Endothelial cell of umbilical vein (primary cell): Measurements from ENCODE around the gene EFCAB13. TPM values are rescaled to one million over a fixed set of nuclear protein-coding genes. Genes with fewer than 3 reads are reported as not detected.

Experiments used
- BruUV-seq: library from RNA; stranded (reverse); fragments of 400-500 nt; replicated peaks from 2 replicates; lab custom pipeline; 2021; lab: Mats Ljungman, UMichigan
- CTCF ChIA-PET: fragments of 300-600, 350-600 bp; sonication (Branson Sonifier 250); formaldehyde crosslinking; loops from one replicate; lab custom pipeline; 2021; ENCODE audit warnings: antibody characterized with exemption, inconsistent platforms; lab: Charles Lee
- POLR2A ChIA-PET: fragments of 300-600, 350-600 bp; sonication (Branson Sonifier 250); formaldehyde crosslinking; loops from one replicate; lab custom pipeline; 2021; ENCODE audit warnings: antibody characterized with exemption, inconsistent platforms; lab: Charles Lee
- DNase-seq: peaks from one replicate; pipeline ENCODE4 v3.0.0-alpha.2; 2011; ENCODE audit warnings: low read depth, low spot score
- FAIRE-seq: peaks from 2 replicates; lab custom pipeline; 2011; peaks lifted over from hg19 to GRCh38; lab: Jason Lieb, UNC
- H2AFZ ChIP-seq: 2 replicates; pipeline ENCODE4 v1.6.0; 2012; ENCODE audit warnings: low read depth, low read length, control low read depth, inconsistent platforms
- H3K27ac ChIP-seq: 2 replicates; pipeline ENCODE4 v1.5.1; 2011; ENCODE audit warnings: low read depth, mild to moderate bottlenecking, control low read depth, low read length, moderate library complexity; ENCODE audit not compliant: insufficient read depth
- H3K27me3 ChIP-seq, 2 experiments: 2 replicates each; pipeline versions ENCODE4 v1.6.0 to v1.6.1; 2011; ENCODE audit warnings: low read length in 2 of 2, mixed read lengths in 1 of 2; ENCODE audit not compliant: control insufficient read depth in 2 of 2, insufficient read depth in 2 of 2
- H3K36me3 ChIP-seq, 2 experiments: 2 replicates in 1 of 2; 3 replicates in 1 of 2; pipeline ENCODE4 v1.5.1; 2011; ENCODE audit warnings: low read length in 2 of 2, mild to moderate bottlenecking in 1 of 2, moderate library complexity in 1 of 2; ENCODE audit not compliant: control insufficient read depth in 2 of 2, insufficient read depth in 2 of 2; ENCODE audit errors: extremely low read depth in 1 of 2
- H3K4me1 ChIP-seq: 3 replicates; pipeline ENCODE4 v1.5.1; 2011; ENCODE audit warnings: mild to moderate bottlenecking, low read length; ENCODE audit not compliant: control insufficient read depth, insufficient read depth; ENCODE audit errors: extremely low read depth
- H3K4me2 ChIP-seq: 2 replicates; pipeline ENCODE4 v1.6.1; 2011; ENCODE audit warnings: low read length, control low read depth, mixed read lengths; ENCODE audit not compliant: insufficient read depth
- H3K4me3 ChIP-seq, 3 experiments: fragments of 200-600 bp in 1 of 3; sonication (generic), shearing (Covaris generic) in 1 of 3; replicated peaks in 1 of 3; 2 replicates each; pipeline ENCODE4 v1.5.1; 2011 to 2016; ENCODE audit warnings: control low read depth in 3 of 3, low read length in 3 of 3, mild to moderate bottlenecking in 2 of 3, inconsistent platforms in 1 of 3, low read depth in 1 of 3, moderate library complexity in 1 of 3; ENCODE audit not compliant: insufficient read depth in 1 of 3
- H3K79me2 ChIP-seq: 2 replicates; pipeline ENCODE4 v1.6.0; 2012; ENCODE audit warnings: low read length, inconsistent platforms; ENCODE audit not compliant: control insufficient read depth, insufficient read depth
- H3K9ac ChIP-seq: replicated peaks from 2 replicates; pipeline ENCODE3; 2011; ENCODE audit warnings: low read length, control low read depth; ENCODE audit not compliant: insufficient read depth; ENCODE audit errors: extremely low read depth
- H3K9me1 ChIP-seq: replicated peaks from 3 replicates; pipeline ENCODE4 v1.6.0; 2011; ENCODE audit warnings: mild to moderate bottlenecking, low read length; ENCODE audit not compliant: control insufficient read depth, insufficient read depth; ENCODE audit errors: extremely low read depth
- H3K9me3 ChIP-seq: replicated peaks from 2 replicates; pipeline ENCODE4 v1.5.1; 2012; ENCODE audit warnings: low read length, inconsistent platforms; ENCODE audit not compliant: control insufficient read depth, insufficient read depth
- H4K20me1 ChIP-seq: replicated peaks from 2 replicates; pipeline ENCODE3; 2011; ENCODE audit warnings: mild to moderate bottlenecking, low read length; ENCODE audit not compliant: control insufficient read depth, insufficient read depth; ENCODE audit errors: extremely low read depth
- CTCF ChIP-seq, 2 donors: IDR thresholded peaks; 1 replicate in 1 of 2; 2 replicates in 1 of 2; pipeline ENCODE4 v1.5.1; 2011; ENCODE audit warnings: low read length in 2 of 2, mild to moderate bottlenecking in 2 of 2, moderate library complexity in 2 of 2, control low read depth in 1 of 2, inconsistent platforms in 1 of 2, low read depth in 1 of 2; ENCODE audit not compliant: insufficient read depth in 1 of 2; ENCODE audit errors: extremely low read depth in 1 of 2
- EZH2 ChIP-seq: IDR thresholded peaks from 2 replicates; pipeline ENCODE4 v1.6.1; 2012; ENCODE audit warnings: borderline replicate concordance, low read depth, mild to moderate bottlenecking, moderate library complexity, low read length, inconsistent platforms; ENCODE audit not compliant: severe bottlenecking
- FOS ChIP-seq: IDR thresholded peaks from 2 replicates; pipeline ENCODE4 v1.6.1; 2011; ENCODE audit warnings: mild to moderate bottlenecking, low read length, moderate library complexity, borderline replicate concordance; ENCODE audit not compliant: insufficient read depth
- GATA2 ChIP-seq: IDR thresholded peaks from 2 replicates; pipeline ENCODE4 v1.7.0; 2011; ENCODE audit warnings: low read depth, mild to moderate bottlenecking, moderate library complexity, mixed read lengths, low read length; ENCODE audit not compliant: insufficient read length, insufficient read depth
- JUN ChIP-seq: IDR thresholded peaks from 2 replicates; pipeline ENCODE4 v1.6.1; 2011; ENCODE audit warnings: borderline replicate concordance, low read depth; ENCODE audit not compliant: insufficient read length, insufficient read depth
- MAX ChIP-seq: IDR thresholded peaks from 2 replicates; pipeline ENCODE4 v1.6.1; 2011; ENCODE audit not compliant: insufficient read depth, insufficient read length
- MYC ChIP-seq: IDR thresholded peaks from one replicate; pipeline ENCODE4 v1.6.1; 2011; ENCODE audit warnings: mild to moderate bottlenecking, low read depth, low read length
- POLR2A ChIP-seq: IDR thresholded peaks from 2 replicates; pipeline ENCODE4 v1.6.1; 2012; ENCODE audit warnings: low read depth, mild to moderate bottlenecking, control low read depth, low read length
- POLR2AphosphoS5 ChIP-seq: IDR thresholded peaks from 2 replicates; pipeline ENCODE4 v1.6.1; 2012; ENCODE audit warnings: low read depth, mild to moderate bottlenecking, control low read depth, low read length, moderate library complexity; ENCODE audit not compliant: insufficient read depth
- dilution Hi-C: fragments of 300-500 bp; cut with MboI; formaldehyde crosslinking; loops from one replicate; pipeline ENCODE4 v1.15.0; 2019; ENCODE audit warnings: low sequenced_read_pairs; ENCODE audit not compliant: extremely low pct_ligation_motif_present
- intact Hi-C: fragments of 100-400 bp; cut with micrococcal nuclease; formaldehyde crosslinking; loops from one replicate; pipeline ENCODE4 v1.10.0; 2022
- polyA plus RNA-seq, 4 experiments: library from polyadenylated mRNA; depleted of rRNA in 3 of 4; stranded (reverse) in 3 of 4; unstranded in 1 of 4; fragments of >200 nt; gene quantifications; 2 replicates each; pipeline versions ENCODE4 v1.2.1 to v1.2.3, GENCODE V29; 2011 to 2012; ENCODE audit warnings: missing spikeins in 1 of 4
- total RNA-seq: library from RNA; stranded (reverse); gene quantifications from 2 replicates; pipeline ENCODE4 v1.2.3, GENCODE V29; 2021

The EFCAB13 gene
- total and polyA plus RNA-seq, 2 donors (not counting 3 experiments of a cell fraction or from before 2014, with no cell fraction given), result 0.86 to 12.9 TPM

- Histone ChIP-seq H3K4me1 (peaks cover 35% of the 10 kb centered on the region), H3K36me3 (peaks cover 3 to 15% of the 10 kb centered on the region in 2 experiments), H3K9me1 (no peaks in the 10 kb centered on the region), H3K27ac (no peak overlapping the region), H4K20me1 (no peaks in the 10 kb centered on the region), H3K4me3 (no peak overlapping the region), H2AFZ (no peak overlapping the region), H3K9me3 (no peaks in the 10 kb centered on the region), H3K4me2 (no peak overlapping the region), H3K9ac (no peak overlapping the region), H3K27me3 (no peaks in the 10 kb centered on the region), H3K79me2 (no peaks in the 10 kb centered on the region)
- POLR2A ChIA-PET, result no interaction called here
- DNase-seq (no peak), FAIRE-seq (no peak)
- TF ChIP-seq JUN, result no peak
- TF ChIP-seq EZH2, result no peak
- TF ChIP-seq POLR2AphosphoS5, result no peak
- no peak for TF ChIP-seq CTCF (IDR thresholded peaks at IDR 0.05; ENCODE audit: extremely low read depth in 1 of 2, insufficient read depth in 1 of 2, low read depth in 1 of 2, low read length in 2 of 2)
- no peak for TF ChIP-seq MAX
- no peak for TF ChIP-seq GATA2
- no peak for TF ChIP-seq MYC
- no peak for TF ChIP-seq POLR2A
- TF ChIP-seq FOS, result no peak
- no TSS peak for BruUV-seq
- CTCF ChIA-PET, result interaction anchor here (0.9 to 1.7 kb wide), 4 partner anchors 13 to 77 kb away, joined by 3 to 4 read pairs (median 3); partner anchors contain the start of gene EFCAB13
- intact Hi-C loops, result no loop called here
- dilution Hi-C loops, result no loop called here
These were observed 13.5 kb upstream of the EFCAB13 start for GRCh38 chr17:47310186-47310733.
